Measurements from ENCODE around the gene SUFU. TPM values are rescaled to one million over a fixed set of nuclear protein-coding genes. Genes with fewer than 3 reads are reported as not detected.
"Not testable (repeated sequence)": the region's sequence is repeated elsewhere in the genome, so short reads cannot be mapped to it uniquely, and the experiment has no call there.

Gene SUFU
- total RNA-seq, 1 experiment from 2014 or later: 4.0 TPM

DNA sequence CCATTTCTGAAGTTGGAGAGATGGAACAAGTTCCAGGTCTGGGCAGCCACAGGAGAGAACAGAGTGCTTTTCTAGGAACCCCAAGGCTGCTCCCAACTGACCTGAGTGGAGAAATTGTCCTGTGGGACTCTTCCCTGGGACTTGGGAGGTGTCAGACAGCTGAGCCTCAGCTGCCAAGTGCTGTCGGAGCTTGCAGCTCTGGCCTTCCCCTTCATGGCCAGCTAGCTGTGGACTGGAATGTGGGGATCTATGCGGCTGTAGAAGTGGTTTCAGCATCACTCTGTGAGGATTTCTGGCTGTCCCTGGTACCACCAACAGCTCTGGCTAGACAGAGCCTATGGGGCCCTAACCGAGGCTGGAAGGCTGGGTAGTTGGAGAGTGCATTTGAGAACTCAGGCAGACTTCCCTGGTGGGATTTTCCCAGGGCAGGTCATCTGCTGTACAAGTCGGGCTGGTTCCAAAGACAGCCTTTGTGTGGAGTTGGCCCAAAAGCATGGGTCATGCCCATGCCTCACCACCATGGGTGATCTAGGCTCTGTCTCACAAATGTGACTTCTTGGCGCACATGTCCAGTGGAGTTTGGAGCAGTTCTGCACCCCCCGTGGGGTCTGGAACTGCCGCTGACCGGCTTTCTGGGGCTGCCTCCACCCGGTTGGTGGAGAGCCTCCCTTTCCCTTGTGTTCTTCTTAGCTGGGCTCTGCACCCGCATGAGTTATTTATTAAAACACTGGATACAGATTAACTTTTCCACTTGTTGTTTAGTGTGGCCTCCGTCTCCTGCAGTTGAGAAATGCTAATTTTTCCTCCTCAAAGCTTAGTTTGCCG lies 10.9 kb downstream of the SUFU start:
- DNase-seq (ENCODE audit: low read depth): no peak

DNA sequence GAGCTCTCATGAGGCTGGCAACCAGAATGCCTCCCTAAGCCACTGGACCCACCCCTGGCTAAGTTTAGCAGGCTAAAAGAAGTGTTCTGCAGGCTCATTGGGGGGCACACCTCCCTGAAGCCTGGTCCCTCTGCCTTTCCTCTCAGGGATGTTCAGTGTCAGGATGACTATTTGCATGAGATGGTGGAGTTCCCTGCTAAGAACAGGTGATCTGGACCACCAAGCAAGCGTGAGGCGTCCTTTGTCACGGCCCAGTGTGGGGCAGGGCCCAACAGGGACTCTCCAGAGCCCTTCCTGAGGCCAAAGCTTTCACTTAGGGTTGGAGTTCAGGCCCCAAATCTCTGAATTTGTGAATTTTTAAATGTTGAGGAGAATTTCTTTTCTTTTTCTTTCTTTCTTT lies 12.0 kb downstream of the SUFU start:
- DNase-seq (ENCODE audit: low read depth): no peak

DNA sequence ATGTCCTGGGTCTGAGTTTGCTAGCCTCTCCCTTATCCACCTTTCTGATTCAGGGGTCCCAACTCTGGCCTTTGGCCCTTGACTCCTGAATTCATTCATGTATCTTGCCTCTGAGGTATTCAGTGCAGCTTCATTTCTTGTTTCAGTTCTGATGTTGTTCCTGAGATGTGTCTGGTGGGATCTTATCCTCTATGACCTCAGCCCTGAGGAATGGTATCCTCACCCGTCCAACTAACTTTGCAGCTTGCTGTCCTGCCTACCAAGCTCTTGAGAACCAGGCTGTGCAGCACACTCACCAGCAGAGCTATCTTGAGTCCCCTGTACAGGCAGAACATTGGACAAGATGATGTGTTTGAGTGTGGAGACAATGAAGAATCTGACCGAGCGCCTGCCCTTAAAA lies 13.8 kb downstream of the SUFU start:
- DNase-seq (ENCODE audit: low read depth): no peak

DNA sequence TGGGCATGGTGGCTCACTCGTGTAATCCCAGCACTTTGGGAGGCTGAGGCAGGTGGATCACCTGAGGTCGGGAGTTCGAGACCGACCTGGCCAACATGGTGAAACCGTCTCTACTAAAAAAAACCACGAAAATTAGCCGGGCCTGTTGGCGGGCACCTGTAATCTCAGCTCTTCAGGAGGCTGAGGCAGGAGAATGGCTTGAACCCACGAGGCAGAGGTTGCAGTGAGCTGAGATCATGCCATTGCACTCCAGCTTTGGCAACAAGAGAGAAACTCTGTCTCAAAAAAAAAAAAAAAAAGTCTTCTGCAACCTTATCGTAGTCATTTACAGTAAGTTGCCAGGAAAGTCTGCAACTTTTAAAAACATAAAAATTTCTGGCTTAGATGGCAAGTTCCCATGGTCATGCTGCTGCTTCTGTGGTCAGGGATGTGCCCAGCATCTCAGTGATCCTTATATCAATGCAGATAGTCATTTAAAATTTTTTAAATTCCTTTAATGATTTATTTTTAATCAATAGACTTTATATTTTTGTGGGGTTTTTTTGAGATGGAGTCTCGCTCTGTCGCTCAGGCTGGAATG lies 15.6 kb downstream of the SUFU start:
- DNase-seq (ENCODE audit: low read depth): no peak

DNA sequence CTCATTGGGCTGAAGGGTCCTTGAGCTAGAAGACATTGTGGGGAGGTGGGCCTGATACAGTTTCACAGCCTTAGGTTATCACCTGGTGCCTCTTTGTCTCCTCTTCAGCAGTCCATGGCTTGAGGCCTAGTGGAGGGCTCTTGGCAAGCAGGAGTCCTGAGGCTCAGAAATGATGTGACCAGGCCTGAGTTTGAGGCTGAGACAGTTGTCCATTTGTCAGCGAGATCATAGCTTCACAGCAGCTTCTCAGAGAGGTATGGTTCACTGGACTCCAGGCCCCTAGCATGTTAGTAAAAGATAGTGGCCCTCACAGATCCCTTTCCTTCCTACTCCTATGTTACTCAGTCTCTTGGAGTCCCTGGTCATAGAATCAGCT lies 19.1 kb downstream of the SUFU start:
- DNase-seq (ENCODE audit: low read depth): no peak

DNA sequence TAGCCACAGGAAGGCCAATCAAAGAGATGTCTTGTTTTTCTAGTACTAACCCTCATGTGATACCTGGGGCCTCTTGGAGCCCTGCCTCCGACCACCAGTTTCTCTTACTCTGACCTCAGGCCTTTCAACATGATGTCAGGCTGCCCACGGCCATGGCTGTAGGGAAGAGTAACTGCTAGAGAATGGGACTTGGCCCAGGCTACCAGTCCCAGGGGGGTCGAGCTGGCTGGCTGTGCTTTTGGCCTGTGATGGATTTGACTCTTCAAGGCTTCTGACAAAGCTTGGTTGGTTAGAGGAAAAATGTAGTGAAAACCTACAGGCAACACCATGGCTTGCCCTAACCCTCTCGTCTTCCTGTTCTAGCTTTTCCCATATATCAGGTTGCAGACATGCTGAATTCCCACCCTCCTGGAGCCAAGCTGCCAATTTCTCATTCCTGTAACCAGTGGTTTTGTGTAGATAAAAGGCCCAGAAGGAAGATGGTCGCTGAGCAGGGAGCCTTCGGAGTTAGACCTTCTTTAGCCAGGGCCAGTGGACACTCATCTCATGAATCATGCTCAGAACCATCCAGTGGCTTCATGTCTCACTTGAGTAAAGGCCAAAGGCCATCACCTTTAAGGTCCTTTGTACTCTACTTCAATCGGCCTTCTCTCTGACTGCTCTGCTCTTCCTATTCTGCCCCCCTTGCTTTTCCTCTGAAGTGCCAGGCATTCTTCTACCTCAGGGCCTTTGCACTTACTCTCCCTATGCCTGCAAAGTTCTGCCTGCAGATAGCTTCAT lies 19.7 kb downstream of the SUFU start:
- DNase-seq (ENCODE audit: low read depth): peak; percentile 70

DNA sequence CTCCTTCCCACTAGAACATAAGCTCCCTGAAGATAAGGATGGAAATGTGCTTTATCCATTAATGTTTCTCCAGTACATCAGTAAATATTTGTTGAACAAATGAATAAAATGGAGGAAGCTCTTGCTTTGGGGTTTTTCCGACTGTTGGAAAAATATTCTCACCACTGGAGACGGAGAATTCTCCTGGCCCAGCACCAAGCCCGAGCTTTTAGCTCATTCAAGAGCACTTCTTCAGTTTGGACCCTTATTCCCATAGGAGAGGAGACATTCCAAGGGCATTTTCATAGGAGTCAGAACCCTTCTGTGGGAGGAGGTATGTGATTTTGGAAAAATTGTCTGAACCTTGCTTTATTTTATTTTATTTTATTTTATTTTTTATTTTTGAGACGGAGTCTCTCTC lies 21.0 kb downstream of the SUFU start:
- no peak for DNase-seq (ENCODE audit: low read depth)

DNA sequence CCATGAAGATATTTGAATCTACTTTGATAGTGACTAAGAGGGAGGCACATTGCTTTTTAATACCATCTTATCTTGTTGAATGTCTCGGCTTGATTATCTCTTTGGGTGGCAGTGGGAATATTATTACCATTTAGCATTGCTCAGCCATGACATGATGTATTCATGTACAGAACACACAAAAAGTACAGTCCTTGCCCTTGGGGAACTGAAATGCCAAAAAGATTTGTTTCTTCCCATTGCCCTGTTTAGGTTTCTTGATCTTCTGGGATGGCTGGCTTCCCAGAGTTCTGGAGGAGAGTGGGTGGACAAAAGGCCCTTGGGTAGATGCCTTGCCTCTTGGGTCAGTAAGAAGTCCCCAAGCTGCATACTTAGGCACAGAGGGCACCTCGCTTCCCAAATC lies 23.8 kb downstream of the SUFU start:
- DNase-seq (ENCODE audit: low read depth): no peak

DNA sequence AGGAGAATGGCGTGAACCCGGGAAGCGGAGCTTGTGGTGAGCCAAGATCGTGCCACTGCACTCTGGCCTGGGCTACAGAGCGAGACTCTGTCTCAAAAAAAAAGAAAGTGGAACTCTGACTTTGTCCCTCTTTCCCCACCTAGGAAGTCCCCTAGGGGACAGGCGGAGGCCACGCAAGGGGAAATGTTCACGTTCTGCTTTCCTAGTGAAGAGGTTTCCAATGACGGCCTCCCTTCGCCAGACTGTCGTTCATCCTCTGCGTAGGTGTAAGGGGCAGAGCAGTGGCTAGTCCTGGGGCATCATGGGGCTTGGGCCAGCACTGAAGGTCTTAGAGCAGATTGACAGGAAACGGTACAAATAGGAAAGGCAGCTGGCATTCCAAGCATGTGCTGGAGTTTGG lies 30.6 kb downstream of the SUFU start:
- DNase-seq (ENCODE audit: low read depth): no peak

DNA sequence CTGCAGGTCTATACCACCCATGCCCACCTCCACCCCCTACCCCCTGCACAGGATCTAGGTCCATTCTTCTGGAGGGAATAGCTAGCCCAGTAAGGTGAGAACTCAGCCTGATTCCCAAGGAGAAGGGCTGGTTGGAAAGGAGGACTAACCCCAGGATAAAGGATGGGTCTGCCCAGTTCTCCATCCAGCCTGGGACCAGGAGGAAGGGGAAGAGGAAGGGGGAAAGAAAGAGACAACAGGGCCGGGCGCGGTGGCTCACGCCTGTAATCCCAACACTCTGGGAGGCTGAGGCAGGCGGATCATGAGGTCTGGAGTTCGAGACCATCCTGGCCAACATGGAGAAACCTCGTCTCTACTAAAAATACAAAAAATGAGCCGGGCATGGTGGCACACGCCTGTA lies 31.2 kb downstream of the SUFU start:
- not testable (repeated sequence) for DNase-seq (ENCODE audit: low read depth)

DNA sequence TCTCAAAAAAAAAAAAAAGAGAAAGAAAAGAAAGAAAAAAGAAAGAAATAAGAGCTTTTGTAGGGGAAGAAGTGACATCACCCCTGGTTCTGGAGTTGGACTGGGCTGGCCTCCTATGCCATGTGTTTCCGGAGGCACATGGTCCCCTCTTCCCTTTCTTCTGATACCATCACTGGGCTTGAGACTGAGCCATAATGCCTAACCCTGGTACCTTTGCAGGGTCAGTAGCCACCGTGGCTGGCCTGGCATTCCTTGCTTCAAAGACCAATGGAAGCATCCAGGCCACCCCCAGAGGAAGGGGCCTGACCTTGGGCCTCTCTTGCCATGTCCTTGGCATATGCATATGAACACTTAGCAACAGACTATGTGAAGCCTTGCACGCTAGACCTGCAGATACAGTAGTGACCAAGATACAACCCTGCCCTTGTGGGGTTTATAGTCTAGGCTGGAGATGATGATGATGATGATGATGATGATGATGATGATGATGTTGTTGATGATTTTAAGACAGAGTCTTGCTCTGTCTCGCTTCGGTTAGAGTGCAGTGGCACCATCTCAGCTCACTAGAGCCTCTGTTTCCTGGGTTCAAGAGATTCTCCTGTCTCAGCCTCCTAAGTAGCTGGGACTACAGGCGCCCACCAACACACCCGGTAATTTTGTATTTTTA lies 31.8 kb downstream of the SUFU start:
- no peak for DNase-seq (ENCODE audit: low read depth)

DNA sequence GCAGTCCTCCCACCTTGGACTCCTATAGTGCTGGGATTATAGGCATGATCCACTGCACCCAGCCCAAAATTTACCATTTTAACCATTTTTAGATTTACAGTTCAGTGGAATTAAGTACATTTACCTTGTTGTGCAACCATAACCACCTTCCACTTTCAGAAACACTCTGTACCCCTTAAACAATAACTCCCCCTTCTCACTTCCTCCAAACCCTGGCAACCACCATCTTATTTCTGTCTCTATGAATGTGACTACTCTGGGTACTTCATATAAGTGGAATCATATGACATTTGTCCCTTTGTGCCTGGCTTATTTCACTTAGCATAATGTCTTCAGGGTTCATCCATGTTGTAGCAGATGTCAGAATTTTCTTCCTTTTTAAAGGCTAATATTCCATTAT lies 33.6 kb downstream of the SUFU start:
- no peak for DNase-seq (ENCODE audit: low read depth)

DNA sequence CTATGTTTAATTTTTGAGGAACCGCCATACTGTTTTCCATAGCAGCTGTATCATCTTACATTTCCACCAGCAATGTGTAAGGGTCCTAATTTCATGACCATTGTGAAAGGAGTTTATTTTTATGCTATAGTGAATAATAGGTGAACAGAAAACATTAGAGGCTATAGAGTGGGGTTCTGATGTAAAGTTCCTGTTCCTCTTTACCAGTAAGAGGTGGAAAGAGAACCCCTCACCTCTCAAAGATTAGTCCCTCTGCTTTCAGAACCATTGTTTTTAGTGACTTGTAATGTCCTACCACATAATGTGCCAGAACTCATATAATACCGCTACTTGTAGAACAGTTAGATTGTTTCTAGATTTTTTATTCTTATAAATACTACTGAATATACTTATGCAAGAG lies 34.2 kb downstream of the SUFU start:
- DNase-seq (ENCODE audit: low read depth): no peak

DNA sequence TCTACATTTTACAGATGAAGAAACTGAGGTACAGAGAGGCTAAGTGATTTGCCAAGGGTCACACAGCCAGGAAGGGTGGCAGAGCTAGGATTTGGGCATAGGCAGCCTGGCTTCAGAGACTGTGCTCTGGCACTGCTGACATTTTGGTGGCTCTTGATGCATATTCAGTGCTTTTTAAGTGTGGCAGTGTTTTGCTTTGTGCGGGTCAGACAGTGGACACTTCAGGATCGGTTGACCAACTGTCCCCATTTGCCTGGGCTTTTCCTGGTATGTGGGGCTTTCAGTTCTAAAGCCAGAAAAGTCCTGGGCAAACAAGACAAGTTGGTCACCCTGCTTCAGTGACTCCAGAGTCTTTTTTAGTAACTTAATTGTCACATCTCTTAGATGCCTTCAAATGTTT lies 35.0 kb downstream of the SUFU start:
- no peak for DNase-seq (ENCODE audit: low read depth)

DNA sequence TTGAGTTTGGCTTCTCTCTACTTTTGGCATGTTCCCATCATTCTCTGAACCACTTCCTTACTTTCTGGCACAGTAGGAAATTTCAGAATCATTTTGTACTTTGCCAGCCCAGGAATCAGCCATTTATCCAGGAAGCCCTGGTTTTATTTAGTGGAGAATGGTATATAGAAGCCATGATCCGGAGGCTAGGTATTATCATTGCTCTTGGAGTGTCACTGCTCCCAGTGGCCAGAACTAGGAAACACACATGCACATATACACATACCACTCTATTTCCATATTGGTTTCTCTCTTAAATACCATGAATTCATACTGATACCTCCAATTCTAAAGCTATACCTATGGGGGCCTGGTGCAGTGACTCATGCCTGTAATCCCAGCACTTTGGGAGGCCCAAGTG lies 36.3 kb downstream of the SUFU start:
- peak; percentile 35 for DNase-seq (ENCODE audit: low read depth)

DNA sequence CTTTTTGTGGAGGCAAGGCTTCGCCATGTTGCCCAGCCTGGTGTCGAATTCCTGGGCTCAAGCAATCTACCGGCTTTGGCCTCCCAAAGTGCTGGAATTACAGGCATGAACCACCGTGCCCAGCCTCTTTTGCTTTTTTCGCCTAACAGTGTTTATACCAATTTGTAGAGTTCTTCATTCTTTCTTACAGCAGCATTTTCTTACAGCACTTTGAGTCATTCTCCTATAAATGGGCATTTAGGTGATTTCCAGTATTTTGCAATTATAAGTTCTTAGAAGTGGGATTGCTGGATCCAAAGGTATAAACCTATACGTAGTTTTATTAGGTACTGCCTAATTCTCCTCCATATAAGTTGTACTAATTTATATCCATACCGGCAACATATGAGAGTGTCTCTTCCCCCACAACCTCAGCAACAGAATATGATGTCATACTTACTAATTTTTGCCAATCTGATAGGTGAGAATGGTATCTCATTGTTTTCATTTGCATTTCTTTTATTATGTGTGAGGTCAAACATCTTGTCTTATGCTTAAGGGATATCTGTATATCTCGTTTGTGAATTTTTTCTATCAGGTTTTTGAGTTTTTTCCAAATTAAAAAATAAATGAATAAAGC lies 39.1 kb downstream of the SUFU start:
- peak; percentile 25 for DNase-seq (ENCODE audit: low read depth)

DNA sequence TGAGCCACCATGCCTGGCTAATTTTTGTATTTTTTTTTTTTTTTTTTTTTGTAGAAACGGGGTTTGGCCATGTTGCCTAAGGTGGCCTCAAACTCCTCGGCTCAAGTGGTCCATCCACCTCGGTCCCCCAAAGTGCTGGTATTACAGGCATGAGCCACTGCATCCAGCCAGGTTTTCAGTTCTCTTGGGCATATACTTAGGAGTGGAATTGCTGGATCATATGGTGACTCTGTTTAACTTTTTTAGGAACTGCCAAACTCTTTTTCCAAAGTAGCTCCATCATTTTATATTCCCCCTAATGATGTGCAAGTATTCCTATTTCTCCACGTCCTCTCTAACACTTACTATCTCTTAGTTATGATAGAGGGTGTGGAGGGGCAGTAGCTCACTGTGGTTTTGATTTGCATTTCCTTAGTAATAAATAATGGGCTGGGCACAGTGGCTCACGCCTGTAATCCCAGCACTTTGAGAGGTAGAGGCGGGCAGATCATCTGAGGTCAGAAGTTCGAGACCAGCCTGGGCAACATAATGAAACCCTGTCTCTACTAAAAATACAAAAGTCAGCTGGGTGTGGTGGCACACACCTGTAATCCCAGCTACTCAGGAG lies 41.6 kb downstream of the SUFU start:
- no peak for DNase-seq (ENCODE audit: low read depth)

DNA sequence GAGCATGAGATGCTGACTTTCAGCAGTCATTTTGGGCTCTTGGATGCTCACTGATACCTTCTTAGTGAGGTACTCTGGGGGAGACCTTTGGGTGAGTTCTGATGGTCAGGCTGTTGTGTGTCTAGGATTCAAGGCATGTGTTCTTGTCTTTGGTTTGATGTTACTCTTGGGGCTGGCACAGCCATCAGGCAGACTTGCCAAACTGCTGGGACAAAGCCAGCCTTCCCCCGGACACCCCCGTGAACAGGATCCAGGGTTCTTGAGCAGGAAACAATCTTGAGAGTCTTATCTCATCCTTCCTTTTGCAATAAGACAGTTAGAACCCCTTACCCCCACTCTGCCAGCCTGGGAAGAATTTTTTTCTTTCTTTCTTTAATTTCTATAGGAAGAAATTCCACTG lies 42.2 kb downstream of the SUFU start:
- peak; percentile 5 for DNase-seq (ENCODE audit: low read depth)

DNA sequence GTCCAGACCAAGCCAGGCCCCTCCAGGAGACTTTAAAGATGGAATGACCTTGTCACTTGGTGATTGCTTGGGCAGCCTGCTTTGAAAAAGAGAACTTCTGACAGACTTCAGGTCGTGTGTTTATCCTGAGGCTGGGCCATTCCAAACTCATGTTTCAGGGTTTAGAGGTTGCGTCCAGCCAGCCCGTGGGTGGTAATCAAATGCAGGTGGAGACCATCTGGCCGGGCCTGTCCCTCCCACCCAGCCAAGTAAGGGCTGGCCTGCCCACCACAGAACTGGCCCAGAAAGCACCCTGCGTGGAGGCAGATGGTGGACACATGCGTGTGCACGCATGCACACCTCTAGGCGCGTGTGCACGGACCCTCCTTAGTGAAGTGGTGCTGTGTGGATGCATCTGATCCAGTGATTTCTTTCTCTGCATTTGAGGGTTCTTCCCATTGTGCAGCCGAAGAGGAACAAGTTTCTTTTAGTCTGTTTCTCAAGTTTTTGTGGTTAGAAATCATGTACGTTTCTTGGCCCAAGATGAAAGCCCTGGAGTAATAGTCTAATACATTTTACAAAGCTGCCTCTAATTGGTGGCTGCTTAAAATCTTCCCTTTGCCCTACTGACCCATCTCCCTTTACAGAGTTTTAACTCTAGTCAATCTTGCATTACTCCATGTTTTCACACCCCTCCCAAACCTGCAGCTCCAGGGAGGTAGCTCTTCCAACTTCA lies 43.0 kb downstream of the SUFU start:
- DNase-seq (ENCODE audit: low read depth): peak; percentile 80

DNA sequence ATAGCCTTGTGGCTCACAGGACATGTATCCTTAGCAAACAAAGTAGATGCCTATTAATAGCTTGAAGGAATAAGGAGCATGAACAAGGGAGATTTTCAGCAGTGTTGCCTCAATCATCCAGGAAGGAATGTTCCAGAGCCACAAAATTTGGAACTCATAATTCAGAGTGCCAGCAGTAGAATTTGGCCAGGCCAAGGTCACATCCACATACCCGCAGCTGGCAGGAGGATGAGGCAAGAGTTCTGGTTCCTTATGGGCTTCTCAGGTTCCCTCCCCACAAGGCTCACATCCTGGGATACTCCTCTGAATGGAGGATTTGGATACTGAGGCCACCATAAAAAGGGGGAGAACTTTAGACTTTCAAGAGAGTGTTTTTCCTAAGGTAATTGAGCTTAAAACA lies 45.8 kb downstream of the SUFU start:
- no peak for DNase-seq (ENCODE audit: low read depth)

DNA sequence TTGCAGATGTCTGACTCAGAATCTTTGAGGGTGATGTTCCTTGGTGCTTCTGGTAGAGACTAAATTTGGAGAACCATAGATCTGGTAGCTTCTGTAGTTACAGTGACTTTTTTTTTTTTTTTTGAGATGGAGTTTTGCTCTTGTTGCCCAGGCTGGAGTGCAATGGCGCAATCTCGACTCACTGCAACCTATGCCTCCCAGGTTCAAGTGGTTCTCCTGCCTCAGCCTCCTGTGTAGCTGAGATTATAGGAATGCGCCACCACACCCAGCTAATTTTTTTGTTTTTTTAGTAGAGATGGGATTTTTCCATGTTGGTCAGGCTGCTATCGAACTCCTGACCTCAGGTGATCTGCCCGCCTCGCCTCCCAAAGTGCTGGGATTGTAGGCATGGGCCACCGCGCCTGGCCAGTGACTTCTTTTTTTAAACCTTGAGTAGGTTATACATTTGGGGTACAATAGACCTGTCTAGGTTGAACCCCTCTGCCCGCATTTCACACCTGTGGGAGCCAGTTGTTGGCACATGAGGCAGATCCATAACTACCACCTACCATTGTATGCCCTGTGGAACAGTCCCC lies 47.0 kb downstream of the SUFU start:
- DNase-seq (ENCODE audit: low read depth): no peak

Data from RPMI7951 (cell line).